Sigmoid colon (tissue), 4 donors: ENCODE results near the gene SPON1.

ENCODE experiments used
- CTCF ChIP-seq, 4 experiments: fragments of 450-650 bp in 3 of 4; fragments of 200-600 bp in 1 of 4; IDR thresholded peaks; one replicate each; pipeline ENCODE4 v1.5.1; 2016 to 2019; ENCODE audit warnings: antibody characterized with exemption in 4 of 4, mild to moderate bottlenecking in 3 of 4, moderate library complexity in 2 of 4
- POLR2A ChIP-seq, 2 donors: fragments of 450-650 bp; IDR thresholded peaks; one replicate each; pipeline ENCODE4 v1.6.1; 2016; ENCODE audit warnings: antibody characterized with exemption in 2 of 2, mild to moderate bottlenecking in 2 of 2, moderate library complexity in 2 of 2
- POLR2AphosphoS5 ChIP-seq, 4 donors: sonication (generic); formaldehyde crosslinking; IDR thresholded peaks; one replicate each; pipeline ENCODE4 v1.6.1; 2017; ENCODE audit warnings: antibody characterized with exemption in 4 of 4

- TF ChIP-seq CTCF (IDR thresholded peaks at IDR 0.05) (no peak), POLR2A (IDR thresholded peaks at IDR 0.05) (no peak), POLR2AphosphoS5 (IDR thresholded peaks at IDR 0.05) (no peak)
Measured at GRCh38 chr11:14262271-14262846, 299.8 kb downstream of the SPON1 start.
